ENCODE measurements around the gene MAP2K2. TPM values are rescaled to one million over a fixed set of nuclear protein-coding genes. Genes with fewer than 3 reads are reported as not detected.

The MAP2K2 gene
- total and polyA plus RNA-seq, 4 donors = 40.3 to 72.7 (median 54.1) TPM

- no peak for DNase-seq (ENCODE audit: low spot score)
- TF ChIP-seq MAX (IDR thresholded peaks at IDR 0.05) (no peak), JUND (IDR thresholded peaks at IDR 0.05) (no peak), RXRA (IDR thresholded peaks at IDR 0.05) (peak in 1 of 2 donors; percentile 39), EGR1 (IDR thresholded peaks at IDR 0.05; ENCODE audit: low read depth in 2 of 2) (no peak), CTCF (IDR thresholded peaks at IDR 0.05; ENCODE audit: low read depth, low read length, missing input control) (no peak), REST (IDR thresholded peaks at IDR 0.05) (no peak), HNF4G (IDR thresholded peaks at IDR 0.05) (no peak), TAF1 (conservative IDR thresholded peaks at IDR 0.05) (no peak), YY1 (IDR thresholded peaks at IDR 0.05) (peak; percentile 50), ZBTB33 (IDR thresholded peaks at IDR 0.05) (no peak), FOXA1 (IDR thresholded peaks at IDR 0.05) (no peak), HNF4A (conservative IDR thresholded peaks at IDR 0.05) (peak in 1 of 2 donors; percentile 23), ATF3 (IDR thresholded peaks at IDR 0.05) (no peak), NR2F2 (IDR thresholded peaks at IDR 0.05) (peak; percentile 96), GABPA (IDR thresholded peaks at IDR 0.05 in 1 of 2, conservative IDR thresholded peaks at IDR 0.05 in 1 of 2) (no peak), SP1 (IDR thresholded peaks at IDR 0.05) (no peak), RAD21 (IDR thresholded peaks at IDR 0.05) (peak in 1 of 2 donors; percentile 16), FOXA2 (IDR thresholded peaks at IDR 0.05) (no peak)
- H3K4me1 ChIP-seq (ENCODE audit: control insufficient read depth in 4 of 4, insufficient read depth in 4 of 4, low read length in 3 of 4) = peaks cover 7 to 13% (median 11%) of the 10 kb centered on the region in 4 donors
- H3K4me3 ChIP-seq (ENCODE audit: low read depth in 1 of 3, low read length in 3 of 3) = peak overlapping the region; percentile 59 to 74 (median 71)
- no peaks in the 10 kb centered on the region for H3K27me3 ChIP-seq (ENCODE audit: control insufficient read depth in 4 of 4, insufficient read depth in 4 of 4, low read length in 3 of 4)
- H3K9me3 ChIP-seq (ENCODE audit: control insufficient read depth in 4 of 4, low read length in 3 of 4) = no peaks in the 10 kb centered on the region
- peak overlapping the region in 1 of 2 donors; percentile 77 for H3K9ac ChIP-seq (ENCODE audit: low read depth in 1 of 2, low read length in 2 of 2)
- H3K36me3 ChIP-seq (ENCODE audit: control insufficient read depth in 4 of 4, insufficient read depth in 3 of 4, low read depth in 1 of 4, low read length in 3 of 4) = no peaks in the 10 kb centered on the region
- 14% methylated on average over 33 of the region's 33 CpGs for WGBS
- peak overlapping the region; percentile 84 to 86 for H3K27ac ChIP-seq (ENCODE audit: low read depth in 1 of 2, low read length in 2 of 2)
Measured at GRCh38 chr19:4077800-4078684, 45.9 kb downstream of the MAP2K2 start.

All from liver (tissue), 9 donors.